Testis (tissue), 3 donors: ENCODE results near the gene TMEM37. TPM values are rescaled to one million over a fixed set of nuclear protein-coding genes. Genes with fewer than 3 reads are reported as not detected.

Experiments used
- DNase-seq: peaks from one replicate; pipeline ENCODE4 v3.0.0-alpha.2; 2019
- H3K27ac ChIP-seq, 2 donors: fragments of 200-600 bp; sonication (generic); one replicate each; pipeline ENCODE4 v1.5.1; 2019
- H3K27me3 ChIP-seq: fragments of 200-600 bp; sonication (generic); one replicate; pipeline ENCODE4 v1.5.1; 2019
- H3K36me3 ChIP-seq: fragments of 200-600 bp; sonication (generic); one replicate; pipeline ENCODE4 v1.5.1; 2017; ENCODE audit warnings: low read depth; ENCODE audit errors: missing control alignments
- H3K4me1 ChIP-seq: fragments of 200-600 bp; sonication (generic); one replicate; pipeline ENCODE4 v1.5.1; 2019
- H3K4me3 ChIP-seq, 2 donors: fragments of 200-600 bp; sonication (generic); one replicate each; pipeline ENCODE4 v1.5.1; 2017 to 2019
- H3K9me3 ChIP-seq: fragments of 200-600 bp; sonication (generic); one replicate; pipeline ENCODE4 v1.5.1; 2017
- CTCF ChIP-seq, 3 experiments: fragments of 450-650 bp in 2 of 3; fragments of 200-600 bp in 1 of 3; sonication (generic) in 1 of 3; IDR thresholded peaks; one replicate each; pipeline ENCODE4 v1.5.1; 2016 to 2019; ENCODE audit warnings: antibody characterized with exemption in 3 of 3, mild to moderate bottlenecking in 2 of 3, moderate library complexity in 1 of 3
- POLR2A ChIP-seq: fragments of 450-650 bp; IDR thresholded peaks from one replicate; pipeline ENCODE4 v1.6.1; 2017; ENCODE audit warnings: antibody characterized with exemption, mild to moderate bottlenecking, moderate library complexity
- WGBS, 2 donors: methylation state at CpG; one replicate each; pipeline ENCODE4 v1.1.5; 2018; 5-methylcytosine and 5-hydroxymethylcytosine counted together
- intact Hi-C: fragments of 100-400 bp; cut with DNase I; formaldehyde crosslinking; loops from one replicate; pipeline ENCODE4 v1.15.1; 2023; ENCODE audit warnings: low total_unique reads
- polyA plus RNA-seq: library from polyadenylated mRNA; stranded (reverse); fragments of 350-450 nt; fragmentation: Illumina TruSeq; extraction: RNeasy Lipid Tissue Mini Kit (QIAGEN cat#74804); gene quantifications from one replicate; pipeline ENCODE4 v1.2.3, GENCODE V29; 2014; ENCODE audit warnings: low read depth, low replicate concordance; ENCODE audit not compliant: insufficient read depth
- total RNA-seq, 2 donors: library from RNA; depleted of rRNA; stranded (reverse); fragments of >200 nt; gene quantifications; one replicate each; pipeline ENCODE4 v1.2.3, GENCODE V29; 2016

Gene TMEM37
- total and polyA plus RNA-seq, 3 donors from 2014 or later, result 7.0 to 14.2 (median 9.0) TPM

- Histone ChIP-seq H3K4me1 (no peaks in the 10 kb centered on the region), H3K9me3 (no peaks in the 10 kb centered on the region), H3K4me3 (no peak overlapping the region), H3K36me3 (no peaks in the 10 kb centered on the region), H3K27me3 (no peaks in the 10 kb centered on the region), H3K27ac (no peak overlapping the region)
- 77 to 94% methylated on average over 9 of the region's 9 CpGs for WGBS, 2 donors
- no peak for DNase-seq
- TF ChIP-seq POLR2A (no peak), CTCF (IDR thresholded peaks at IDR 0.05) (no peak)
- intact Hi-C loops, result no loop called here
Observed at GRCh38 chr2:119451336-119452050, 19.8 kb downstream of the TMEM37 start.

- intact Hi-C loops, result no loop called here
- no peaks in the 10 kb centered on the region for H3K36me3 ChIP-seq
- DNase-seq, result no peak
- H3K9me3 ChIP-seq, result no peaks in the 10 kb centered on the region
- H3K4me3 ChIP-seq, result no peak overlapping the region
- H3K27ac ChIP-seq, result no peak overlapping the region
- no peak for TF ChIP-seq POLR2A
- no peak for TF ChIP-seq CTCF (IDR thresholded peaks at IDR 0.05)
- no peaks in the 10 kb centered on the region for H3K4me1 ChIP-seq
- no peaks in the 10 kb centered on the region for H3K27me3 ChIP-seq
- 75 to 79% methylated on average over 11 to 12 of the region's 12 CpGs for WGBS, 2 donors
Observed at GRCh38 chr2:119453972-119454593, 22.4 kb downstream of the TMEM37 start.

- TF ChIP-seq CTCF (IDR thresholded peaks at IDR 0.05) (no peak), POLR2A (no peak)
- DNase-seq, result no peak
- H3K4me3 ChIP-seq, result no peak overlapping the region
- no peaks in the 10 kb centered on the region for H3K9me3 ChIP-seq
- no peaks in the 10 kb centered on the region for H3K27me3 ChIP-seq
- 43 to 44% methylated on average over 13 of the region's 13 CpGs for WGBS, 2 donors
- H3K4me1 ChIP-seq, result no peaks in the 10 kb centered on the region
- no peaks in the 10 kb centered on the region for H3K36me3 ChIP-seq
- no peak overlapping the region for H3K27ac ChIP-seq
- intact Hi-C loops, result no loop called here
Observed at GRCh38 chr2:119455066-119455718, 23.5 kb downstream of the TMEM37 start.

GRCh38 chr2:119460076-119460475, 28.4 kb downstream of the TMEM37 start:
- WGBS, 2 donors, result 78 to 88% methylated on average over 2 of the region's 2 CpGs
- TF ChIP-seq CTCF (IDR thresholded peaks at IDR 0.05) (no peak), POLR2A (no peak)
- DNase-seq, result no peak
- intact Hi-C loops, result no loop called here
- Histone ChIP-seq H3K4me3 (no peak overlapping the region), H3K27ac (no peak overlapping the region), H3K4me1 (peaks cover 5% of the 10 kb centered on the region), H3K36me3 (no peaks in the 10 kb centered on the region), H3K27me3 (no peaks in the 10 kb centered on the region), H3K9me3 (no peaks in the 10 kb centered on the region)
